Measurements from ENCODE around the gene DNAJB12.
"Not testable (repeated sequence)": the region's sequence is repeated elsewhere in the genome, so short reads cannot be mapped to it uniquely, and the experiment has no call there.

DNAJB12 gene

GRCh38 chr10:72315611-72316385 lies 38.9 kb downstream of the DNAJB12 start:
- DNase-seq, result peak in 1 of 2 experiments; percentile 31

GRCh38 chr10:72315054-72315453 lies 39.7 kb downstream of the DNAJB12 start:
- no peak for DNase-seq

- no peak for DNase-seq
Measured at GRCh38 chr10:72314263-72314662, 40.5 kb downstream of the DNAJB12 start.

DNA sequence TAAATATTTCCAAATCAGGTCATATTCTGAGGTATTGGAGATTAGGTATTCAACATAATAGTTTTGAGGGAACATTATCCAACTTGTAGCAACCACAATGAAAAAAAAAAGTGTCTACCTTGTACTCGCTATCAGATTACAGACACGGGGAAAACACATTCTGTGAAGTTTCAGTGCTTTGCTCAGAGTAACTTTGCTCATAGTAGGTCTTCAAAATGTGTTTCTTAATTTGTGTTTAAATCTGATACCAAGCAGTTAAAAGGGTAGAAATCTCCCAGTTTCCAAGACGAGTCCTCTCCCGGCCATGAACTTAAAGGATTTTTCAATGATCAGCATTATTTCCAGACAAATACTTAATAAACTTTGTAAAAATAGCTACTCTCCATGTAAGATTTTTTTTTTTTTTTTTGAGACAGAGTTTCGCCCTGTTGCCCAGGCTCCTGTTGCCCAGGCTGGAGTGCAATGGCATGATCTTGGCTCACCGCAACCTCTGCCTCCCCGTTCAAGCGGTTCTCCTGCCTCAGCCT lies 41.8 kb downstream of the DNAJB12 start:
- no peak for DNase-seq

DNA sequence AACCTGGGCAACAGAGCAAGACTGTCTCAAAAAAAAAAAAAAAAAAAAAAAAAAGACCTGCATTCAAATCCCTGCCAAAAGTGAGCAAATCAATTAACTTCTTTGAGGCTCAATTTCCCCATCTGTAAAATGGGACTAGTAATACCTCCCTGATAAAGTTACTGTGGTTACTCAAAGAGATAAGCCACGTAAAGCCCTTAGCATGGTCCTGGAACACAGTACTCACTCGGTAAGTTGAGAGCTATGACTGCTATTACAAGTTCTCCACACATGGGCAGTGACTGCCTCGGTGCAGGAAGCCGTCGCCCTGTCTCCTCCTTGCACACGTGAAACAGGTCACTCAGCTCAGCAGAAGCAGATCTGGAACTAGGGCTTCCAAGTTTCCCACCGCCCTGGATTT lies 43.1 kb downstream of the DNAJB12 start:
- DNase-seq, result no peak

- DNase-seq, result no peak
Measured at GRCh38 chr10:72310636-72311035, 44.1 kb downstream of the DNAJB12 start.

DNA sequence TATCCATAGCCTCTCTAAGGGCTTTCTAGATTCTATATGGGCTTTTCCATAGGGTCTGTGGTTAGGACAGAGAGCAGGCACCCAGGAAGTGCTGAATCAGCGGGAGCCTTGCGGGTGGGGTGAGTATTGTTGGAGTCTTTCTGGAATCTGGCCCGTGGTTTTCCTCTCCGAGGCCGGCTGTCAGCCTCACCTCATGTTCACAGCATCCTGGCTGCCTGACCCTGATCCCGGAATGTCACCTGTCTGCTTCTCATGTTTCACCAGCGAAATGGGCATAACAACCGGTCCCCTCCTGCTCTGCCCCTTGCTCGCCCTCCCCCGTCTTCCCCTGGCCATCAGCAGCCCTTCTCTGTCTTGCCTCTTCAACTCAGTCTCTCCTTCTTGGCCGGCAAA lies 44.5 kb downstream of the DNAJB12 start:
- DNase-seq, result no peak

DNA sequence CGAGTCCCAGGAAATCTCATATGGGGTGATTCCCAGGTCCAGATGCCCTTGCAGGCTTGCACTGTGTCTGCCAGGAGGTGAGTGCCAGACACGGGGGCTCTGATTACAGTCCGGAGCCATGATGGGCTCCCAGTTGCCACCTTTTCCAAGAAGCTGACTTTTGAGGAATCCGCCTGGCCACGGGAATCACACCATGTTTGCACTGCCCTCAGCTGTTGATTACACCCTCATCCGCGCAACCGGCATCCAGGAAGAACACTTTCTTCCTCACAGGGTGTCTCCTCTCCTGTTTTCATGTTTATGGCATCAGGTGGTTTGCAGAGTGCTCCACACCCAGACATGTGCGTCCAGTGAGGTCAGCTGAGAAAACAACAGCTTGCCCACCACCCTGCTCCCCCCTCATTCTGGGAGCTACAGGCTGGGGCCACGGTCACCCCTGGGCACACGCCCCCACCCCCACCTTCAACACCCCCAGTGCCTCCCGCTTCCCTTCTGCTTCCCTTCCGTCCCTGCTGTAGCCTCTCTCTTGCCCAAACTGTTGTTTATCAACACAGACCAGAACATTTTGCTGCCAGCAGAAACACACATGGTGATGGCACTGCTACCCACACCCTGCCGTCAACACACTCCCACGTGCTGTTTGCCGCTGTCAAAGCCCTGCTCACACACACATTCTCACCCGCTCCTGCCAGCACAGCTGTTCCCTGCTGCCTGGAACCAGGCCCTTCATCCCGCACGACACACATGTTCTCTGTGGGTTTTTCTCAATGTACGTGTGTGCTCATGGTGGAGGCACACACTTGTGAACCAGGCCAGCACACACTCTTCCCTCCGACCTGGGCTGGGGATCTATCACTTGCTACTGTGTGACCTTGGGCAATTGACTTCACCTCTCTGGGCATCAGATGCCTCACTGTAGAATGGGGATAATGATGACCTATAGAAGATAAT lies 45.2 kb downstream of the DNAJB12 start:
- DNase-seq, result no peak

DNA sequence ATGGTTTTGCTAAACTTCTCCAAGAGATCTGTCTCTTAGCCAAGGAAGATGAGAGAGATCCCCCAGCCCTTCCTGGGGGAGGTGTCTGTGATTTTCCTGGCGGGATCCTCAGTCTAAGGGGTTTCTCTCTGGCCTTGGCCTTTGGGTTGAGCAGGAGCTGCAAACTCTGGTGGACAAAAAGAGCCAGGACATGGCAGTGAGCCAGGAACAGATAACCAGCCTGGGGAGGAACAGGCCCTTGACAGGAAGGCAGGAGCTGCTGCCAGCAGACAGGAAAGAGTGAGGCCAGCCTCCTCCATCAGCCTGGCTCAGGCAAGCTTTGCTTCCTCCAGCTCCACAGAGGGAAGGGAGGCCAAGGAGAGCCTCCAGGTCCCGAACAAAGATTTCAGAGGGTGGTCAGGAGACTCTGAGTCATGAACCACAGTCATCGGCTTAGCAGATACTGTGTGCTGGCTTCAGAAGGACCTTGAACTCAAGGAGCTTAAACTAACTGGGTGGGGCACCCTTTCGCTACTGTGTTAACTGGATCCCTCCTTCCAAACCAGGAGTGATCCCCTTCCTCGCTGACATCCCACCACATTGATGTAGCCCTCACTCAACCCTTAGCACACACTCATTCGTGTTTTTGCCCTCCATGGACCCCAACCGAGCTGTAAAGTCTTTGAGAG lies 46.3 kb downstream of the DNAJB12 start:
- peak; percentile 60 to 68 for DNase-seq

DNA sequence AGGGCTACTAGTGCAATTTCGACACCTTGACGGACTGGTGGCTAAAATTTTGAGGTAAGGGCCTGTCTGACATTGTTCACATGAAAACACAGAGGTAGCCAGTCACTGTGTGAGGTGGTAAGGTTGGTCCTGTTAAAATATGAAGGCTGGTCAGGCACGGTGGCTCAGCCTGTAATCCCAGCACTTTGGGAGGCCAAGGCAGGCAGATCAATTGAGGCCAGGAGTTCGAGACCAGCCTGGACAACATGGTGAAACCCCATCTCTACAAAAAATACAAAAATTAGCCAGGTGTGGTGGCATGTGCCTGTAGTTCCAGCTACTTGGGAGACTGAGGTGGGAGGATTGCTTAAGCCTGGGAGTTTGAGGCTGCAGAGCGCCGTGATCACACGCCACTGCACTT lies 47.0 kb downstream of the DNAJB12 start:
- DNase-seq, result not testable (repeated sequence)

DNA sequence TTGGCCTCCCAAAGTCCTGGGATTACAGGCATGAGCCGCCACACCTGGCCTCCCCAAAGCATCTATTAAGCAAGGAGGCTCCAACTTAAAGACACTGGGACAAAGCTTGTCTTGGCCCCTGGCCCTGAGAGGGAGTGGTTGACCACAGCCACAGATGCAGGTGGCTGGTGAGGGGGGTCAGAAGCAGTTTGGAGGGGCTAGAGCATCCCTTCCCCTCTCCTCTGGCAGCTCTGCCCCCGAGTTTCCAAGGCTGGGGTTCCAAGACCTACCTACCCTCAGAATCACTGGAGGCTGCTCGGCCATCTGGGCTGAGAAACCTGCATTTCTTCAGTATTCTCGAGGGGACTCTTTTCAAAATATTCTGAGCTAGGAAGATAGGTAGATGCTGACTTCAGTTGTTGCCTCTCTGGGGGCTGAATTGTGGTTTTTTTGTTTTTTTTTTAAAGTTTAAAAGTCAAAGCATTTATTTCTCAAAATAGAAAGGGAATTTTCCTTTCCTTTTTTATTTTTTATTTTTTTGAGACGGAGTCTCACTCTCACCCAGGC lies 48.4 kb downstream of the DNAJB12 start:
- DNase-seq, result no peak

- peak; percentile 54 to 55 for DNase-seq
Measured at GRCh38 chr10:72303424-72304128, 51.1 kb downstream of the DNAJB12 start.

GRCh38 chr10:72298592-72299519 lies 55.9 kb downstream of the DNAJB12 start:
- peak in 1 of 2 experiments; percentile 44 for DNase-seq

DNA sequence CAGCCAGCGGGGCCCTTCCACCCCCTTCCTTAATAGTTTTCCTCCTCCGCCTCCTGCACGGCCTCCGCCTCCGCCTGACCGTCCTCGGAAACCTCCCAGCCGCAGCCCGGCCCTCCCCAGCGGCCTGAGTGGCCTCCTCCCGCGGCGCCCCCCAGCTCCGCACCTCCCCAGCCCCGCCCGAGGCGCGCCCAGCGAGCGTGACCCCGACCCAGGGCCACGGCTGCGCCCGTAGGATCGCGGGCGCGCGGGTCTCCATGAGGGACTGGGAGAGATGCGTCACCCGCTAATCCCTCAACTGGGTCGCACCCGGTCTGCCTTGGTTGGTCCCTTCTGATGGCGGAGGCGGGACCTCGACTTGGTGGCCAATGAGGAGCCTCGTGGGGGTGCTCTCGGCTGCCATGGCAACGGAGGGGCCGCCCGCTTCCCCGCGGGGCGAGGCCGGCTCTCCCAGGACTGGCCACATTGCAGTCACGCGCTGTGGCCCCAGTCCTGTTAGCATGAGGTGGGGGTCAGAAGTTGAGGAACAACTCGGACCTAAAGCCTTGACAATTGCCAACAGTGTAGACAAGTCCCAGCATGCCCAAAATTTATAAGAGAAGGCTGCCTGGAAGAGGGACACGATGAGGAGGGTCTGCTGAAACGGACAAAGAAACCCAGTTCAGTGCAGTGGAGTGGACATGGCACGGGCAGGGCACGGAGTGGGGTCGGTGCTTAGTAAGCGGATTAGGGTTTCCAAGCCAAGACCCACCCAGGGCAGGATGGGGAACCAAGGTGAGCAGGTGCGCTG lies 56.7 kb downstream of the DNAJB12 start:
- peak; percentile 97 for DNase-seq

DNA sequence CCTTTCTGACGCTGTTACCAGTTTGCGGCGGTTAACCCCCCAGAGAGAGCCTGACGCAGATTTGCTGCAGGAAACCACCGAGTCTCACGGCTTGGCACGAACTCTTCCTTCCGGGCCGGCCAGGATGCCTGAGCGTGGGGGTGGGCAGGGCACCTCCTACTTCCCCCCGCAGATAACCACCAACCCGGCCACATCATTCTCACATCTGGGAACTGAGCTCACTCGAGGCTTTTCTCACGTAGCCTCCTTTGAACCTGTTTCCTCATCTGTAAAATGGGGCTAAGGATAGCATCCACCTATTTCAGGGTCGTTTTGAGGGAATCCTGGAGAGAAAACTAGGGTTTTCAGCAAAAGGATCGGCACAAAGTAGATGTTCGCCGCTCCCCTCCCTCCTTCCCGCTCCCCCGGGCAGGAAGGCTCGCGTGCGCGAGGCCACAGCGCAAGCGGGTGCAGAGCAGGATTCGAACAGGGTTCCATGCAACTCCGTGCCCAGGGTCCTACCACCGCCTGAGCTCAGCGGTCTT lies 57.4 kb downstream of the DNAJB12 start:
- peak; percentile 95 to 96 for DNase-seq

- DNase-seq, result not testable (repeated sequence)
Measured at GRCh38 chr10:72296829-72297280, 57.9 kb downstream of the DNAJB12 start.

DNA sequence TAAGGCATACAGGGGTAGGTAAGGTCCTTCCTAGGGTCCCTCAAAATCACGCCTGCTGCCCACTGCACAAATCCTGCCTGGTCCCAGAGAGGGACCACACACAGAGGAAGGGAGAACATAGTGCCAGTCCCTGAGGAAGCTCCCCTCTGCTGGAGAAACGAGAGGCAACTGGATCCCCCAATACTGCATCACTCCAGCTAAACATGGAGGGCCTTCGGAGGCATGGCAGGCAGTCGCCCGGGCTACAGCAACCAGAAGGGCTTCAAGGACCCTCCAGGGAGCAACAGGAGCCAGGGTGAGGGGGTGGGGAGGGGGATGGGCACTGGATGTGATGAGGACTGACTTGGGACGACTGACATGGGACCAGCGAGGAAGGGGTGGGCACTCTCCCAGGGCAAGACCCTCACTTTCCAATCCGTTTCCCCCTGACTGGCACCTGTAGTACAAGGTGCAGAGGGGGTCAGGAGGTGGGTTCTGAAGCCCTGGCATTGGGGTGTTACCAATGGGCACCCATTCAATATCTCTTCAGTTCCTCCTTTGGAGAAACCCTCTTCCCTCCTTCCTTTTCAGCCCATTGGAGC lies 59.3 kb downstream of the DNAJB12 start:
- peak in 1 of 2 experiments; percentile 59 for DNase-seq

GRCh38 chr10:72292223-72292691 lies 62.5 kb downstream of the DNAJB12 start:
- DNase-seq, result peak; percentile 76 to 83

DNA sequence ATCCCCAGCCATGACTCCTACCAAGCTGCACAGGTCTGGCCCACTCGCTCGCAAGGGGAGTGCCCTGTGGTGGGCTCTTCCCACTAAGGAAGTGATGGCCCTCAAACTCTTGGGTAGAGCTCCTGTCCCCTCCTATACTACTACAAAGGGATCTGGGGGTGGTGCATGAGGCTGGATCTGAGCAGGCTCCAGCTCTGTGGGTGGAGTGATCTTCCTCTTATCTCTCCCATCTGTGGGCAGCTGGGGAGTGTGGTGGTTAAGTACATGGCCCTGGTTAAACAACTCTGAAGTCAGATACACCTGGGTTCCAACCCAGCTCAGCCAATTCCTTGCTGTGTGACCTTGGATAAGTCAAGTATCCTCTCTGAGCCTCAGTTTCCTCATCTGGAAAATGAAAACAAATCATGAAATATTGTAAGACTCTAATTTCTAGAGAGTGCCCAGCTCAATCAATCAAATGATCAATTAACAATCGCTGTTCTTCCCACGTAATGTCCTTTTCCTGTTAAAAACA lies 63.6 kb downstream of the DNAJB12 start:
- peak; percentile 59 to 65 for DNase-seq

Measured in activated T-cell treated with anti-CD3 and anti-CD28 coated beads, Interleukin-2, amount 50 U/mL, for 48 hours (primary cell).